CD8-positive, alpha-beta memory T cell (primary cell): ENCODE measurements around the gene OPCML. TPM values are rescaled to one million over a fixed set of nuclear protein-coding genes. Genes with fewer than 3 reads are reported as not detected.
A peak's percentile ranks its signal among the peaks of the same experiment; 100 is the strongest.

Source experiments
- CTCF ChIA-PET: fragments of 350-600 bp; sonication (Branson Sonifier 250); formaldehyde crosslinking; loops from one replicate; lab custom pipeline; 2021; ENCODE audit warnings: antibody characterized with exemption; lab: Charles Lee
- POLR2A ChIA-PET: fragments of 350-600 bp; sonication (Branson Sonifier 250); formaldehyde crosslinking; loops from one replicate; lab custom pipeline; 2021; ENCODE audit warnings: antibody characterized with exemption; lab: Charles Lee
- DNase-seq, 5 donors: peaks; one replicate each; pipeline versions ENCODE4 v3.0.0 to v3.0.0-alpha.2; 2020 to 2022; ENCODE audit warnings: mixed read lengths in 1 of 5
- H3K27ac ChIP-seq: one replicate; pipeline ENCODE4 v1.7.0; 2013; ENCODE audit warnings: low read depth, mild to moderate bottlenecking, low read length, moderate library complexity
- H3K27me3 ChIP-seq: 2 replicates; pipeline ENCODE4 v1.7.0; 2013; ENCODE audit warnings: low read length, mild to moderate bottlenecking; ENCODE audit not compliant: insufficient read depth, poor library complexity, severe bottlenecking
- H3K36me3 ChIP-seq: 2 replicates; pipeline ENCODE4 v1.7.0; 2013; ENCODE audit warnings: mild to moderate bottlenecking, low read length, moderate library complexity; ENCODE audit not compliant: insufficient read depth
- H3K4me1 ChIP-seq: 2 replicates; pipeline ENCODE4 v1.7.0; 2013; ENCODE audit warnings: mild to moderate bottlenecking, low read length, moderate library complexity; ENCODE audit not compliant: insufficient read depth
- H3K4me3 ChIP-seq: 2 replicates; pipeline ENCODE4 v1.7.0; 2013; ENCODE audit warnings: mild to moderate bottlenecking, low read length
- H3K9me3 ChIP-seq: 2 replicates; pipeline ENCODE4 v1.7.0; 2013; ENCODE audit warnings: mild to moderate bottlenecking, low read length
- H3K27ac Mint-ChIP-seq, 8 donors: one replicate each; pipeline ENCODE4 v1.8.0; 2020 to 2021; ENCODE audit warnings: mixed read lengths in 8 of 8, mild to moderate bottlenecking in 6 of 8, inconsistent platforms in 3 of 8, moderate library complexity in 3 of 8
- H3K27me3 Mint-ChIP-seq, 2 donors: one replicate each; pipeline ENCODE4 v1.8.0; 2020 to 2021; ENCODE audit warnings: mixed read lengths in 2 of 2, mild to moderate bottlenecking in 1 of 2, moderate library complexity in 1 of 2
- H3K36me3 Mint-ChIP-seq, 3 donors: one replicate each; pipeline ENCODE4 v1.8.0; 2020 to 2021; ENCODE audit warnings: mixed read lengths in 3 of 3, inconsistent platforms in 1 of 3, mild to moderate bottlenecking in 1 of 3
- H3K4me1 Mint-ChIP-seq, 3 donors: one replicate each; pipeline ENCODE4 v1.8.0; 2020 to 2021; ENCODE audit warnings: mixed read lengths in 3 of 3, inconsistent platforms in 1 of 3, mild to moderate bottlenecking in 1 of 3
- H3K4me3 Mint-ChIP-seq, 7 donors: one replicate each; pipeline ENCODE4 v1.8.0; 2020 to 2021; ENCODE audit warnings: mixed read lengths in 7 of 7, mild to moderate bottlenecking in 6 of 7, moderate library complexity in 4 of 7, inconsistent platforms in 2 of 7
- H3K9me3 Mint-ChIP-seq, 5 donors: one replicate each; pipeline ENCODE4 v1.8.0; 2020 to 2022; ENCODE audit warnings: mixed read lengths in 5 of 5, mild to moderate bottlenecking in 3 of 5, moderate library complexity in 2 of 5, inconsistent platforms in 1 of 5
- polyA plus RNA-seq: library from polyadenylated mRNA; unstranded; fragments of 300-500 nt; fragmentation: Illumina TruSeq; gene quantifications from one replicate; pipeline ENCODE4 v1.2.3, GENCODE V29; 2021
- total RNA-seq, 2 experiments: library from RNA; stranded (reverse); gene quantifications; one replicate each; pipeline ENCODE4 v1.2.3, GENCODE V29; 2021

Gene OPCML
- total and polyA plus RNA-seq, 3 experiments from 2014 or later: not detected

DNA sequence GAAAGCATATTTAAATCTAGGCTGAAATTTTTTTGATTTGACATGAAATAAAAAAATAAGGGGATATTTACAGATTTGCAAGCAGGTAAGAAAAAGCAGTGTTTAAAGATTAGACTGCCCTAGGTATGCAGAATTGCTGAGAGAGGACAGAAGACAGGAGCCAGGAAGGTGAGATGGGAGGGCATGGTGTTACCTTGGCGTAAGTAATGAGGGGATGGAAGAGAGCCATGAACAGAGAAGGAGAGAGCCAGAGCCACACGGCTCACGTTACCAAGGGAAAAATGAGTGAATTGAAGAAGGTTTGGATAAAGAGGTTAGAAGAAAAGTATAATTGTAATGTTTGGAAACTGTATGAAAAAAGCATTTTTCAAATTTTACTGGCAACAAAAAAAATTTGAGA, 904.3 kb downstream of the OPCML start:
- Mint-ChIP-seq H3K4me3 (no peak overlapping the region), H3K9me3 (peaks cover 0 to 7% (median 0%) of the 10 kb centered on the region in 5 donors), H3K27me3 (no peaks in the 10 kb centered on the region), H3K36me3 (no peaks in the 10 kb centered on the region), H3K27ac (no peak overlapping the region), H3K4me1 (no peaks in the 10 kb centered on the region)
- POLR2A ChIA-PET: no interaction called here
- no peaks in the 10 kb centered on the region for H3K36me3 ChIP-seq
- H3K27me3 ChIP-seq: no peaks in the 10 kb centered on the region
- no peak for DNase-seq
- H3K4me1 ChIP-seq: no peaks in the 10 kb centered on the region
- CTCF ChIA-PET: no interaction called here
- H3K9me3 ChIP-seq: no peaks in the 10 kb centered on the region
- H3K27ac ChIP-seq: no peak overlapping the region
- no peak overlapping the region for H3K4me3 ChIP-seq

DNA sequence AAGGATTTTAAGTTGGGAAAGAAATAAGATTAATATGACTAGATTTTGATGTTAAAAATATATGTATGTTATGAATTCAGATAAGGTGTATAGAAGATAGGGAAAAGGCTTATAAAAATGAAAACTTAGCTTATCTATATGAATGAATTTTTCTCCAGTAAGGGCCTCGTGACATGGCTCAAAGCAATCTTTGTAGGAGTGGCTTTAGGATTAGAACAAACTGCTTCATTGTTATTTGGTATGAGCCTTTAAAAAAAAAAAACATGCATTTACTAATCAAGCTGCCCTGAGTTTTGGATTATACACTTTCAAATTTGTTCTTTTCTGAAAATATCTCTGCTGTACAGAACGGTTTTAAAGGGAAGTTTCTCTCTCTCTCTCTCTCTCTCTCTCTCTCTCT, 905.9 kb downstream of the OPCML start:
- Histone ChIP-seq H3K9me3 (no peaks in the 10 kb centered on the region), H3K27me3 (no peaks in the 10 kb centered on the region), H3K27ac (no peak overlapping the region), H3K4me1 (no peaks in the 10 kb centered on the region), H3K36me3 (no peaks in the 10 kb centered on the region), H3K4me3 (no peak overlapping the region)
- no peaks in the 10 kb centered on the region for H3K4me1 Mint-ChIP-seq
- H3K27ac Mint-ChIP-seq: no peak overlapping the region
- H3K27me3 Mint-ChIP-seq: no peaks in the 10 kb centered on the region
- H3K9me3 Mint-ChIP-seq: peaks cover 0 to 4% (median 3%) of the 10 kb centered on the region in 5 donors
- DNase-seq: no peak
- H3K36me3 Mint-ChIP-seq: no peaks in the 10 kb centered on the region
- CTCF ChIA-PET: no interaction called here
- POLR2A ChIA-PET: no interaction called here
- no peak overlapping the region for H3K4me3 Mint-ChIP-seq

DNA sequence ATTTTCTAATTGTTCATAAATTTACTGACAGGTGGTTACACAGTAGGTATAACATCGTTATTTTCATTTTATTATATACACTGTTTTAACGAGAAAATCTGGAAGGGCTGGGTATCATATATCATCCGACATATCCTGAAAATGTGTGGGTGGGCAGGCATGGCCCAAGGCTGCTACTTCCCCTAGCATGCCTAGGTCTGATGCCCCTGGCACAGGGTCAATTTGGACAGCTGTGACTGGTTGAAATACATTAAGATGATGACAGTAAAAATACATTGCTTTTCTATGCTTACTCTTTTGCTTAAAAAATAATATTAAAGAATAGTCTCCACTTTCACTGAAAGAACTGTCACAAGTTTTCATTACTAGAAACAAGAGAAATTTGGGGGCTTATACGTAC, 908.8 kb downstream of the OPCML start:
- no peak for DNase-seq
- H3K9me3 ChIP-seq: no peaks in the 10 kb centered on the region
- Mint-ChIP-seq H3K9me3 (peaks cover 0 to 6% (median 5%) of the 10 kb centered on the region in 5 donors), H3K27ac (no peak overlapping the region), H3K4me3 (no peak overlapping the region), H3K4me1 (no peaks in the 10 kb centered on the region), H3K36me3 (no peaks in the 10 kb centered on the region), H3K27me3 (no peaks in the 10 kb centered on the region)
- ChIA-PET CTCF (no interaction called here), POLR2A (no interaction called here)
- no peak overlapping the region for H3K4me3 ChIP-seq
- no peaks in the 10 kb centered on the region for H3K27me3 ChIP-seq
- no peak overlapping the region for H3K27ac ChIP-seq
- no peaks in the 10 kb centered on the region for H3K4me1 ChIP-seq
- no peaks in the 10 kb centered on the region for H3K36me3 ChIP-seq

DNA sequence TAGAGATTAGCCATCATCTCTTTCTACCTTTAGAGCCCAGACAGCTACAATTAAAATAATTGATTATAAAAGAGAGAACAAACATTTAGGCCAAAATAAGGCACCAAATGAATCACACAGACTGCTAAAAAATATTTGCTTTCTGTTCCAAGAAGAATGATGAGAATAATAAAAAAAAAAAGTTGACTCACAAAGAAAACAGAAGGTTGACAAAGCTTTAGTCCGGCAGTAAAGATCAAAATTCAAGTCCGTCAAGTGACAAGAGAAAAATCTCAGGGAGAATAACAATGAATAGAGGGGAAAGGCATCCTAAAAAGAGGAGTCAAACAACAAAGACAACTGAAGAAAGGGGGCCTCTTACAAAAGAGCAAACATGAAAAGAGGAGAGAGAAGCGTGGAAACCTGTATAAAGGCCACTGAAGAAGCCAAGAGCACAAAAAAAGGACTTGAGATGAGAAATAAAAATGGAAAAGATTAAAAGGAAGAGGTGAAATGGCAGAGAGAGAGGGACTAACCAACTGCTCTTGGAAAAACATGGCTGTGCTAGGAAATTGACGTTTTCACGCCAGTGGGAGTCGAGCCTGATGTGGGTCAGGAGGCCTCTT, 910.2 kb downstream of the OPCML start:
- Mint-ChIP-seq H3K27me3 (no peaks in the 10 kb centered on the region), H3K27ac (no peak overlapping the region), H3K36me3 (no peaks in the 10 kb centered on the region), H3K4me1 (no peaks in the 10 kb centered on the region), H3K4me3 (no peak overlapping the region), H3K9me3 (peaks cover 0 to 6% (median 2%) of the 10 kb centered on the region in 5 donors)
- Histone ChIP-seq H3K9me3 (no peaks in the 10 kb centered on the region), H3K4me3 (no peak overlapping the region), H3K27me3 (no peaks in the 10 kb centered on the region), H3K36me3 (no peaks in the 10 kb centered on the region), H3K4me1 (no peaks in the 10 kb centered on the region), H3K27ac (no peak overlapping the region)
- CTCF ChIA-PET: no interaction called here
- DNase-seq: no peak
- POLR2A ChIA-PET: no interaction called here

DNA sequence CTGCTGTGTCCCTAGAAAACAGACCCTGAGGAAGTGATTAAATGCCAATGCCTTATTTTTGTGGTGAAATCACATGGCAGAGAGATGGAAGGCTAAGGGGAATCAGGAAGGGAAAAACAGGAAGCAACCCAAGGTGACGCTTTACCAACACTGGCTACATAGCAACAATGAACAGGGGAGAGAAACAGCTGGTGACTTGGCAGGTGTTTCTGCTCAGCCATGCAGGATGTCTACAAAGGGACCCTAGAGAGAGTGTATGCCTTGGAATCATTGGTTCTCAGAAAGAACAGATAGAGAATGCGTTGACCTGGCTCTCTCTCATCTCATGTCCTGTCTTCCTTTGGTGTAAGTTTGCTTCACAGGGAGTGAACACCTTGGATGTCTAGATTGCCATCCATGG, 911.9 kb downstream of the OPCML start:
- Mint-ChIP-seq H3K4me3 (no peak overlapping the region), H3K27me3 (no peaks in the 10 kb centered on the region), H3K9me3 (peaks cover 0 to 6% (median 2%) of the 10 kb centered on the region in 5 donors), H3K4me1 (no peaks in the 10 kb centered on the region), H3K27ac (peak overlapping the region in 1 of 8 donors; percentile 3), H3K36me3 (no peaks in the 10 kb centered on the region)
- CTCF ChIA-PET: no interaction called here
- DNase-seq: no peak
- no peaks in the 10 kb centered on the region for H3K9me3 ChIP-seq
- POLR2A ChIA-PET: no interaction called here
- H3K4me3 ChIP-seq: no peak overlapping the region
- H3K4me1 ChIP-seq: no peaks in the 10 kb centered on the region
- no peaks in the 10 kb centered on the region for H3K27me3 ChIP-seq
- no peaks in the 10 kb centered on the region for H3K36me3 ChIP-seq
- no peak overlapping the region for H3K27ac ChIP-seq

DNA sequence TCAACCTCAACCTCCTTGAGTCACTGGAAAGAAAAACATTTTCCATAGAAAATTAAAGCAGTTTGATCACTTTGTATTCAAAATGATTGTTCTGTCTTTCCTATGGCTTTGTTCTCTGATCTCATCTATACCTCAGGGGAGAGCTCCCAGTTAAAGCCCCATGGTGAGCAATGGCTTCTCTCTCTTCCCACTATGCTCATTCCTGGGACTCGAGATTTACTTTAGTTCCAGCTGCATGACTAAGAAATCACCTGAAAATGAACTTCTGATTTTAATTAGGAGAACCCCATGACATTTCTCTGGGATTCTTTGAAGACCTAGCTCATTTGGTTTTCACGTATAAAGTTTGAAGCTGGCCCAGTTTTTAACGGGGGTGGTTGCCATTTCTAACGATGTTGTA, 921.5 kb downstream of the OPCML start:
- H3K36me3 ChIP-seq: no peaks in the 10 kb centered on the region
- POLR2A ChIA-PET: no interaction called here
- H3K4me3 Mint-ChIP-seq: no peak overlapping the region

DNA sequence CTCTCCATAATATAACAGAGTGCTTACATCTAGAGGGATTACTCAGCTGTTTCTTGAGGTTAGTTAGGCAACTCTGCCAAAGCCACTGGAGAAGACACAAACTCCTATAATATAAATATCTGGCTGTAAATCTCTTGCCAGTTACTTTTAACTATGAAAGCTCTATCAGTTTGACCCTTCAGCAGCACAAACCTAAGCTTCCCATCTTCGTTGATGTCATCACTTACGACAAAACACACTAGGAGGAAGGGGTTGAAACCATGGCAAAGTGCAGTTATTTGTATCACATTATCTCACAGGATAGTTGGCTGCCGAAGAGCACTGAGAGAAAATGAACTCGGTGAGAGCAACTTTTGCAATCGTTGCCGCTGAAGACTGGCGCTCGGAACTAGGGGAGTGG, 922.1 kb downstream of the OPCML start:
- Histone ChIP-seq H3K4me1 (no peaks in the 10 kb centered on the region), H3K36me3 (no peaks in the 10 kb centered on the region), H3K9me3 (no peaks in the 10 kb centered on the region), H3K4me3 (no peak overlapping the region), H3K27ac (no peak overlapping the region), H3K27me3 (no peaks in the 10 kb centered on the region)
- Mint-ChIP-seq H3K4me3 (no peak overlapping the region), H3K27me3 (no peaks in the 10 kb centered on the region), H3K9me3 (peaks cover 0 to 2% (median 0%) of the 10 kb centered on the region in 5 donors), H3K36me3 (no peaks in the 10 kb centered on the region), H3K27ac (no peak overlapping the region), H3K4me1 (no peaks in the 10 kb centered on the region)
- CTCF ChIA-PET: no interaction called here
- DNase-seq: no peak
- POLR2A ChIA-PET: no interaction called here

More for the DNA sequence above, 921.5 kb downstream of the OPCML start:
- DNase-seq: no peak
- Mint-ChIP-seq H3K4me1 (no peaks in the 10 kb centered on the region), H3K36me3 (no peaks in the 10 kb centered on the region), H3K9me3 (no peaks in the 10 kb centered on the region), H3K27me3 (no peaks in the 10 kb centered on the region), H3K27ac (no peak overlapping the region)
- Histone ChIP-seq H3K4me3 (no peak overlapping the region), H3K9me3 (no peaks in the 10 kb centered on the region), H3K27ac (no peak overlapping the region), H3K27me3 (no peaks in the 10 kb centered on the region), H3K4me1 (no peaks in the 10 kb centered on the region)
- CTCF ChIA-PET: no interaction called here

DNA sequence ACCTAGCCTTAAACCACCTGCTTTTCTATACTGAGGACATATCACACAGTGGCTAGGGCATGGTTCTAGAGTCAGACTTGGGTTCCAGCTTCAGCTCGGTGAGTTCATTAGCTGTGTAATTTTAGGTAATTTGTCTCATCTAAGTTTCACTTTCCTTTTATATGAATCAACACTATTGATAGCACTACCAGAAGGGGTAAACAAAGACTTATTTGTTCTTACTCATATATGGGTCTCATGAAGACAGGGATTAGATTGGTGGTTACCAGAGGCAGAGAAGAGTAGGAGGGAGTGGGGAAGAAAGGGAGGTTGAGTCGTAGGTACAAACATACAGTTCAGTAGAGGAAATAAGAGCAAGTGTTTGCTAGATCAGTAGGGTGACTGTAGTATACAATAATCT, 924.7 kb downstream of the OPCML start:
- no peaks in the 10 kb centered on the region for H3K4me1 ChIP-seq
- CTCF ChIA-PET: no interaction called here
- H3K9me3 ChIP-seq: no peaks in the 10 kb centered on the region
- H3K27ac ChIP-seq: no peak overlapping the region
- no peak overlapping the region for H3K27ac Mint-ChIP-seq
- peaks cover 0 to 1% of the 10 kb centered on the region in 2 donors for H3K27me3 Mint-ChIP-seq
- no peak overlapping the region for H3K4me3 Mint-ChIP-seq
- H3K4me3 ChIP-seq: no peak overlapping the region
- no peaks in the 10 kb centered on the region for H3K4me1 Mint-ChIP-seq
- POLR2A ChIA-PET: no interaction called here
- peaks cover 0 to 7% (median 2%) of the 10 kb centered on the region in 5 donors for H3K9me3 Mint-ChIP-seq
- H3K27me3 ChIP-seq: no peaks in the 10 kb centered on the region
- no peaks in the 10 kb centered on the region for H3K36me3 ChIP-seq
- no peak for DNase-seq
- H3K36me3 Mint-ChIP-seq: no peaks in the 10 kb centered on the region
